Liver (tissue), 3 donors: Measurements from ENCODE around the gene NFIX.

Experiments used
- CTCF ChIP-seq: fragments of 150-350 bp; IDR thresholded peaks from 2 replicates; pipeline ENCODE4 v1.5.1; 2017; ENCODE audit warnings: improper control_type of control experiment, low read depth, low read length; ENCODE audit not compliant: missing input control
- NR2F2 ChIP-seq: IDR thresholded peaks from 2 replicates; pipeline ENCODE4 v1.6.1; 2016; ENCODE audit warnings: antibody characterized with exemption
- TAF1 ChIP-seq: conservative IDR thresholded peaks from 2 replicates; pipeline ENCODE4 v1.6.1; 2016; ENCODE audit warnings: antibody characterized with exemption, mild to moderate bottlenecking
- YY1 ChIP-seq: IDR thresholded peaks from 2 replicates; pipeline ENCODE4 v1.6.1; 2016; ENCODE audit warnings: antibody characterized with exemption, mild to moderate bottlenecking
- TF ChIP-seq, protein P1 (sequence below): IDR thresholded peaks from 2 replicates; pipeline ENCODE4 v1.6.1; 2016; ENCODE audit warnings: antibody characterized with exemption
- TF ChIP-seq, protein P2 (sequence below): IDR thresholded peaks from 2 replicates; pipeline ENCODE4 v1.6.1; 2016; ENCODE audit warnings: antibody characterized with exemption
- donor health status: healthy.
- donor health status: healthy.

DNA sequence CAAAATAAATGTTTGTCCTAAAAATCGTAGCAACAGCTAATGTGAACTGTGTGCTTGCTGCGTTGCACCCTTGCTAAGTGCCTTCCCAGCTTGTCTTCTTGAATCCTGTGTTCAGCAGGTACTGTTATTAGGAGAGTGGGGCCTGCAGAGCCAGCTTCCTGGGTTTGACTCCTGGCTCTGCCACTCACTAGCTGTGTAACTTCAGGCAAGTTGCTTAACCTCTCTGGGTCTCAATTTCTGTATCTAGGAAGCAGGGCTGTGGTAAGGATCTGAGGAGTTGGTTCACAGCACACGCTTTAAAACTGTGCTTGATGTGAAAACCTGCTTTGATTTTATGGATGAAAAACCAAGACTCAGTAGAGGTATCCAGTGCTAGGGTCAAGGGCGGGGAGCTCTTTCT lies 10.0 kb downstream of the NFIX start:
- no peak for TF ChIP-seq TAF1
- TF ChIP-seq, protein P1, sequence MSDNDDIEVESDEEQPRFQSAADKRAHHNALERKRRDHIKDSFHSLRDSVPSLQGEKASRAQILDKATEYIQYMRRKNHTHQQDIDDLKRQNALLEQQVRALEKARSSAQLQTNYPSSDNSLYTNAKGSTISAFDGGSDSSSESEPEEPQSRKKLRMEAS = no peak
- no peak for TF ChIP-seq CTCF
- TF ChIP-seq NR2F2 = no peak
- TF ChIP-seq YY1 = no peak
- TF ChIP-seq, protein P2, sequence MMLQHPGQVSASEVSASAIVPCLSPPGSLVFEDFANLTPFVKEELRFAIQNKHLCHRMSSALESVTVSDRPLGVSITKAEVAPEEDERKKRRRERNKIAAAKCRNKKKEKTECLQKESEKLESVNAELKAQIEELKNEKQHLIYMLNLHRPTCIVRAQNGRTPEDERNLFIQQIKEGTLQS = no peak
